HG03469 (cell line): ENCODE results near the gene PPM1J.
A peak's percentile ranks its signal among the peaks of the same experiment; 100 is the strongest.

Experiments
- ATAC-seq: cut with Tn5 transposase; IDR thresholded peaks from one replicate; pipeline ENCODE4 v1.9.1; 2021; ENCODE audit warnings: mild to moderate bottlenecking, moderate library complexity, moderate number of reproducible peaks; ENCODE audit not compliant: unreplicated experiment

Gene PPM1J

GRCh38 chr1:112707221-112708001, 7.7 kb downstream of the PPM1J start:
- peak; percentile 37 for ATAC-seq

- ATAC-seq, result peak; percentile 27
Measured at GRCh38 chr1:112706505-112707220, 8.5 kb downstream of the PPM1J start, which contains the start of gene RHOC. Gene RHOC (minus strand): TSS chr1:112707127. CDS start chr1:112703799, 3,328 bp downstream.

- peak; percentile 37 for ATAC-seq
Measured at GRCh38 chr1:112704934-112705627, 10.1 kb downstream of the PPM1J start.

GRCh38 chr1:112704391-112704933, 10.7 kb downstream of the PPM1J start:
- ATAC-seq, result no peak

GRCh38 chr1:112703706-112704105, 11.4 kb downstream of the PPM1J start:
- ATAC-seq, result no peak

GRCh38 chr1:112702420-112703261, 12.5 kb downstream of the PPM1J start:
- ATAC-seq, result no peak

- no peak for ATAC-seq
Measured at GRCh38 chr1:112702067-112702395, 13.1 kb downstream of the PPM1J start.

- no peak for ATAC-seq
Measured at GRCh38 chr1:112701227-112702066, 13.7 kb downstream of the PPM1J start.

- ATAC-seq, result no peak
Measured at GRCh38 chr1:112700290-112701226, 14.6 kb downstream of the PPM1J start.

- ATAC-seq, result no peak
Measured at GRCh38 chr1:112699425-112700144, 15.5 kb downstream of the PPM1J start.

- ATAC-seq, result no peak
Measured at GRCh38 chr1:112698366-112699310, 16.5 kb downstream of the PPM1J start.

- no peak for ATAC-seq
Measured at GRCh38 chr1:112697781-112698201, 17.3 kb downstream of the PPM1J start.

GRCh38 chr1:112696578-112697314, 18.4 kb downstream of the PPM1J start:
- ATAC-seq, result no peak

- no peak for ATAC-seq
Measured at GRCh38 chr1:112695276-112695675, 19.9 kb downstream of the PPM1J start.

- no peak for ATAC-seq
Measured at GRCh38 chr1:112694363-112694929, 20.7 kb downstream of the PPM1J start.

- ATAC-seq, result no peak
Measured at GRCh38 chr1:112693821-112694220, 21.3 kb downstream of the PPM1J start.
